AG04450 (cell line): ENCODE data around the gene MCM5. TPM values are rescaled to one million over a fixed set of nuclear protein-coding genes. Genes with fewer than 3 reads are reported as not detected.

Experiments
- CTCF ChIA-PET: fragments of 300-600, 350-600 bp; formaldehyde crosslinking; extraction: SDS; loops from one replicate; lab custom pipeline; 2022; ENCODE audit warnings: antibody characterized with exemption, inconsistent platforms; lab: Charles Lee
- POLR2A ChIA-PET: fragments of 350-600 bp; formaldehyde crosslinking; extraction: SDS; loops from one replicate; lab custom pipeline; 2021; ENCODE audit warnings: antibody characterized with exemption, inconsistent platforms; lab: Yijun Ruan, JAX
- DNase-seq: peaks from one replicate; pipeline ENCODE4 v3.0.0-alpha.2; 2011; ENCODE audit warnings: low read depth, low spot score
- H3K27ac ChIP-seq: one replicate; pipeline ENCODE4 v1.5.1; 2012; ENCODE audit warnings: low read depth, low read length, control low read depth
- H3K27me3 ChIP-seq: one replicate; pipeline ENCODE4 v1.6.0; 2012; ENCODE audit warnings: low read length; ENCODE audit not compliant: control insufficient read depth, insufficient read depth
- H3K4me3 ChIP-seq: 2 replicates; pipeline ENCODE4 v1.5.1; 2011; ENCODE audit warnings: mild to moderate bottlenecking, low read depth, low read length, control low read depth
- H3K9me3 ChIP-seq: 2 replicates; pipeline ENCODE4 v1.5.1; 2012; ENCODE audit warnings: low read length; ENCODE audit not compliant: control insufficient read depth, insufficient read depth
- polyA plus RNA-seq: library from polyadenylated mRNA; depleted of rRNA; stranded (reverse); fragments of >200 nt; gene quantifications from 2 replicates; pipeline ENCODE4 v1.2.3, GENCODE V29; 2011
- TF ChIP-seq, protein P1 (sequence below): IDR thresholded peaks from 2 replicates; pipeline ENCODE4 v1.5.1; 2011; ENCODE audit warnings: low read depth, low read length, control low read depth, inconsistent platforms

Gene MCM5
- polyA plus RNA-seq, 1 experiment: 12.0 TPM

GRCh38 chr22:35449829-35450689 lies 50.1 kb downstream of the MCM5 start:
- no peak overlapping the region for H3K4me3 ChIP-seq
- ChIA-PET POLR2A (no interaction called here), CTCF (no interaction called here)
- peaks cover 4% of the 10 kb centered on the region for H3K27me3 ChIP-seq
- TF ChIP-seq, protein P1, sequence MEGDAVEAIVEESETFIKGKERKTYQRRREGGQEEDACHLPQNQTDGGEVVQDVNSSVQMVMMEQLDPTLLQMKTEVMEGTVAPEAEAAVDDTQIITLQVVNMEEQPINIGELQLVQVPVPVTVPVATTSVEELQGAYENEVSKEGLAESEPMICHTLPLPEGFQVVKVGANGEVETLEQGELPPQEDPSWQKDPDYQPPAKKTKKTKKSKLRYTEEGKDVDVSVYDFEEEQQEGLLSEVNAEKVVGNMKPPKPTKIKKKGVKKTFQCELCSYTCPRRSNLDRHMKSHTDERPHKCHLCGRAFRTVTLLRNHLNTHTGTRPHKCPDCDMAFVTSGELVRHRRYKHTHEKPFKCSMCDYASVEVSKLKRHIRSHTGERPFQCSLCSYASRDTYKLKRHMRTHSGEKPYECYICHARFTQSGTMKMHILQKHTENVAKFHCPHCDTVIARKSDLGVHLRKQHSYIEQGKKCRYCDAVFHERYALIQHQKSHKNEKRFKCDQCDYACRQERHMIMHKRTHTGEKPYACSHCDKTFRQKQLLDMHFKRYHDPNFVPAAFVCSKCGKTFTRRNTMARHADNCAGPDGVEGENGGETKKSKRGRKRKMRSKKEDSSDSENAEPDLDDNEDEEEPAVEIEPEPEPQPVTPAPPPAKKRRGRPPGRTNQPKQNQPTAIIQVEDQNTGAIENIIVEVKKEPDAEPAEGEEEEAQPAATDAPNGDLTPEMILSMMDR: no peak
- peaks cover 4% of the 10 kb centered on the region; the same call in 1 of the 2 replicates for H3K9me3 ChIP-seq
- no peak overlapping the region for H3K27ac ChIP-seq
- no peak for DNase-seq

DNA sequence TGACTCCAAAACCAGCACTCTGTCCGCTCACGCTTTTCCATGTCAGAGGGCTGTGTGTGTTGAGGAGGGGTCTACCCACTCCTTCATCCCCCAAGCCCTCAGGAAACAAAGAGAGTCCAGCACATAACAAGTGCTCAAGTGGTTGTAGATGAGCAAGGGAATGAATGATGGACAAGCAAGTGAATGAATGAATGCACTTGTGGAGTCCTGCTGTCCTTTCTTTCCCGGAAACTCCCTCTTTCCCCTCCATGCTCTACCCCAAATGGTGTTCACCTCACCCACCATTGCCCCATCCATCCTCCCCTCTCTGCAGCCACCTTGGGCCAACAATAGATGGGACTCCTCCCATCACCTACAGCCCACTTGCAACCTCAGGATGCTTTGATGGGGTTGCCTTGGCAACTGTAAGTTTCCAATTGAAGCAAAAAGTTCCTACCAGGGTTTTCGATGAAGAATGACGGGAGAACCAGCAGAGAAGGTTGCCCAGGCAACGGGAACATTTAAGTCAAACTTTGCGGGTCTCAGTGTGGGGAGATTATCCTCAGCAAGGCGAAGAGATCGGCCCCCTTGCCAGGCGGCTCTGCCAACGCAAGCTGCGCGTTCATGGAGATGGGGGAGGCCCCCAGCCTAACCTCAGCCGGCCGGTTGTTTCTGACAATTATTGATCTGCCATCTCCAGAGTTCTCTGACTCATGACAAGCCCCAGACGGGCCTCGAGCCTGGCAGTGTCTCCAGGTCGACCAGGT lies 51.1 kb downstream of the MCM5 start:
- peaks cover 4% of the 10 kb centered on the region for H3K27me3 ChIP-seq
- H3K4me3 ChIP-seq: no peak overlapping the region
- peaks cover 4% of the 10 kb centered on the region; the same call in 1 of the 2 replicates for H3K9me3 ChIP-seq
- ChIA-PET CTCF (no interaction called here), POLR2A (no interaction called here)
- DNase-seq: no peak
- H3K27ac ChIP-seq: no peak overlapping the region
- TF ChIP-seq, protein P1: no peak

- H3K27me3 ChIP-seq: peaks cover 4% of the 10 kb centered on the region
- POLR2A ChIA-PET: no interaction called here
- H3K9me3 ChIP-seq: peaks cover 4% of the 10 kb centered on the region; the same call in 1 of the 2 replicates
- CTCF ChIA-PET: no interaction called here
- H3K4me3 ChIP-seq: no peak overlapping the region
- DNase-seq: no peak
- H3K27ac ChIP-seq: no peak overlapping the region
- TF ChIP-seq, protein P1: no peak
Measured at GRCh38 chr22:35451592-35451991, 51.7 kb downstream of the MCM5 start.

GRCh38 chr22:35452351-35452781 lies 52.4 kb downstream of the MCM5 start:
- Histone ChIP-seq H3K27ac (no peak overlapping the region), H3K4me3 (no peak overlapping the region), H3K9me3 (no peaks in the 10 kb centered on the region), H3K27me3 (peaks cover 4% of the 10 kb centered on the region)
- ChIA-PET CTCF (no interaction called here), POLR2A (no interaction called here)
- DNase-seq: no peak
- TF ChIP-seq, protein P1: no peak
